ENCODE measurements around the gene VSTM4. TPM values are rescaled to one million over a fixed set of nuclear protein-coding genes. Genes with fewer than 3 reads are reported as not detected.

The VSTM4 gene
- total RNA-seq, 1 experiment from 2014 or later, result not detected

- Histone ChIP-seq H2AFZ (no peak overlapping the region), H3K27ac (no peak overlapping the region), H3K9me3 (ENCODE audit: insufficient read depth, low read depth) (no peaks in the 10 kb centered on the region), H3K79me2 (ENCODE audit: low read depth) (no peaks in the 10 kb centered on the region), H3K4me2 (no peak overlapping the region), H3K36me3 (ENCODE audit: low read depth) (no peaks in the 10 kb centered on the region), H3K27me3 (ENCODE audit: insufficient read depth, low read depth) (peaks cover 20% of the 10 kb centered on the region), H3K4me1 (replicated peaks; ENCODE audit: insufficient read depth) (no peaks in the 10 kb centered on the region), H3F3A (ENCODE audit: insufficient read depth, low read depth) (no peaks in the 10 kb centered on the region), H4K20me1 (ENCODE audit: insufficient read depth) (no peaks in the 10 kb centered on the region), H3K4me3 (no peak overlapping the region), H3K9me2 (ENCODE audit: insufficient read depth) (no peaks in the 10 kb centered on the region)
- TF ChIP-seq CTCF (conservative IDR thresholded peaks at IDR 0.05) (no peak), EZH2 (IDR thresholded peaks at IDR 0.05; ENCODE audit: low read depth) (no peak)
- POLR2A ChIA-PET (ENCODE audit: unreplicated experiment), result no interaction called here
- intact Hi-C loops (cut with micrococcal nuclease; ENCODE audit: unreplicated experiment), result no loop called here
- no peak for DNase-seq
- CTCF ChIA-PET, result no interaction called here
- BruUV-seq (replicated peaks), result no TSS peak
Observed at GRCh38 chr10:49070701-49071100, 44.6 kb downstream of the VSTM4 start.

- DNase-seq, result no peak
- ChIA-PET POLR2A (ENCODE audit: unreplicated experiment) (no interaction called here), CTCF (no interaction called here)
- no peak overlapping the region for H3K4me3 ChIP-seq
- intact Hi-C loops (cut with micrococcal nuclease; ENCODE audit: unreplicated experiment), result no loop called here
- TF ChIP-seq EZH2 (IDR thresholded peaks at IDR 0.05; ENCODE audit: low read depth) (no peak), CTCF (conservative IDR thresholded peaks at IDR 0.05) (no peak)
- H3K9me3 ChIP-seq (ENCODE audit: insufficient read depth, low read depth), result no peaks in the 10 kb centered on the region
- peaks cover 24% of the 10 kb centered on the region for H3K27me3 ChIP-seq (ENCODE audit: insufficient read depth, low read depth)
- no peak overlapping the region for H2AFZ ChIP-seq
- no TSS peak for BruUV-seq (replicated peaks)
- H3K36me3 ChIP-seq (ENCODE audit: low read depth), result no peaks in the 10 kb centered on the region
- no peaks in the 10 kb centered on the region for H3K79me2 ChIP-seq (ENCODE audit: low read depth)
- no peaks in the 10 kb centered on the region for H3F3A ChIP-seq (ENCODE audit: insufficient read depth, low read depth)
- H3K9me2 ChIP-seq (ENCODE audit: insufficient read depth), result no peaks in the 10 kb centered on the region
- no peak overlapping the region for H3K4me2 ChIP-seq
- H3K4me1 ChIP-seq (replicated peaks; ENCODE audit: insufficient read depth), result no peaks in the 10 kb centered on the region
- no peaks in the 10 kb centered on the region for H4K20me1 ChIP-seq (ENCODE audit: insufficient read depth)
- no peak overlapping the region for H3K27ac ChIP-seq
Observed at GRCh38 chr10:49068672-49069217, 46.6 kb downstream of the VSTM4 start.

GRCh38 chr10:49068209-49068608, 47.1 kb downstream of the VSTM4 start:
- POLR2A ChIA-PET (ENCODE audit: unreplicated experiment), result no interaction called here
- H3F3A ChIP-seq (ENCODE audit: insufficient read depth, low read depth), result no peaks in the 10 kb centered on the region
- no peak overlapping the region for H3K4me3 ChIP-seq
- BruUV-seq (replicated peaks), result no TSS peak
- H3K9me3 ChIP-seq (ENCODE audit: insufficient read depth, low read depth), result no peaks in the 10 kb centered on the region
- H3K27ac ChIP-seq, result no peak overlapping the region
- peaks cover 24% of the 10 kb centered on the region for H3K27me3 ChIP-seq (ENCODE audit: insufficient read depth, low read depth)
- H3K36me3 ChIP-seq (ENCODE audit: low read depth), result no peaks in the 10 kb centered on the region
- H3K9me2 ChIP-seq (ENCODE audit: insufficient read depth), result no peaks in the 10 kb centered on the region
- no peak overlapping the region for H3K4me2 ChIP-seq
- no peaks in the 10 kb centered on the region for H3K79me2 ChIP-seq (ENCODE audit: low read depth)
- CTCF ChIA-PET, result no interaction called here
- H2AFZ ChIP-seq, result no peak overlapping the region
- no peaks in the 10 kb centered on the region for H3K4me1 ChIP-seq (replicated peaks; ENCODE audit: insufficient read depth)
- no peak for TF ChIP-seq EZH2 (IDR thresholded peaks at IDR 0.05; ENCODE audit: low read depth)
- no peak for TF ChIP-seq CTCF (conservative IDR thresholded peaks at IDR 0.05)
- no peaks in the 10 kb centered on the region for H4K20me1 ChIP-seq (ENCODE audit: insufficient read depth)
- intact Hi-C loops (cut with micrococcal nuclease; ENCODE audit: unreplicated experiment), result no loop called here
- DNase-seq, result no peak

Data from PC-9 (cell line).